ENCODE measurements around the gene PCDH8.

PCDH8 gene

GRCh38 chr13:52850396-52851136 is 2.1 kb upstream of the PCDH8 start:
- H2AFZ ChIP-seq (ENCODE audit: low read depth, low read length, severe bottlenecking) = no peak overlapping the region
- H3K27ac ChIP-seq (ENCODE audit: low read depth, low read length) = no peak overlapping the region
- no peaks in the 10 kb centered on the region for H4K20me1 ChIP-seq (ENCODE audit: low read depth, low read length)
- no peaks in the 10 kb centered on the region for H3K9me2 ChIP-seq (replicated peaks; ENCODE audit: insufficient read depth, low read length)
- no peak overlapping the region for H3K9ac ChIP-seq (ENCODE audit: low read length)
- no peak overlapping the region for H3K4me3 ChIP-seq (ENCODE audit: insufficient read depth, low read length, poor library complexity, severe bottlenecking)
- H3F3A ChIP-seq (ENCODE audit: insufficient read depth) = no peaks in the 10 kb centered on the region
- H3K27me3 ChIP-seq (ENCODE audit: low read length) = no peaks in the 10 kb centered on the region
- H3K36me3 ChIP-seq (ENCODE audit: low read length) = no peaks in the 10 kb centered on the region
- TF ChIP-seq EZH2phosphoT487 (conservative IDR thresholded peaks at IDR 0.05; ENCODE audit: low read length) = no peak
- TF ChIP-seq CTCF (IDR thresholded peaks at IDR 0.05; ENCODE audit: insufficient read depth, low read length, poor library complexity, severe bottlenecking) = no peak
- H3K4me2 ChIP-seq (ENCODE audit: low read depth, low read length, poor library complexity, severe bottlenecking) = no peak overlapping the region
- H3K9me3 ChIP-seq (ENCODE audit: insufficient read depth, low read length) = no peaks in the 10 kb centered on the region
- no peaks in the 10 kb centered on the region for H3K79me2 ChIP-seq (ENCODE audit: insufficient read depth, low read length)

- no peaks in the 10 kb centered on the region for H3K36me3 ChIP-seq (ENCODE audit: low read length)
- no peak overlapping the region for H3K27ac ChIP-seq (ENCODE audit: low read depth, low read length)
- H3K27me3 ChIP-seq (ENCODE audit: low read length) = no peaks in the 10 kb centered on the region
- H3K9me3 ChIP-seq (ENCODE audit: insufficient read depth, low read length) = no peaks in the 10 kb centered on the region
- H3K9ac ChIP-seq (ENCODE audit: low read length) = no peak overlapping the region
- H3K4me2 ChIP-seq (ENCODE audit: low read depth, low read length, poor library complexity, severe bottlenecking) = no peak overlapping the region
- H3K4me3 ChIP-seq (ENCODE audit: insufficient read depth, low read length, poor library complexity, severe bottlenecking) = no peak overlapping the region
- H3K9me2 ChIP-seq (replicated peaks; ENCODE audit: insufficient read depth, low read length) = no peaks in the 10 kb centered on the region
- no peaks in the 10 kb centered on the region for H3K79me2 ChIP-seq (ENCODE audit: insufficient read depth, low read length)
- no peaks in the 10 kb centered on the region for H4K20me1 ChIP-seq (ENCODE audit: low read depth, low read length)
- H3F3A ChIP-seq (ENCODE audit: insufficient read depth) = no peaks in the 10 kb centered on the region
- no peak overlapping the region for H2AFZ ChIP-seq (ENCODE audit: low read depth, low read length, severe bottlenecking)
- no peak for TF ChIP-seq CTCF (IDR thresholded peaks at IDR 0.05; ENCODE audit: insufficient read depth, low read length, poor library complexity, severe bottlenecking)
- TF ChIP-seq EZH2phosphoT487 (conservative IDR thresholded peaks at IDR 0.05; ENCODE audit: low read length) = no peak
These were observed 1.6 kb upstream of the PCDH8 start for GRCh38 chr13:52850072-52850395.

- no peak overlapping the region for H2AFZ ChIP-seq (ENCODE audit: low read depth, low read length, severe bottlenecking)
- H3K36me3 ChIP-seq (ENCODE audit: low read length) = no peaks in the 10 kb centered on the region
- TF ChIP-seq EZH2phosphoT487 (conservative IDR thresholded peaks at IDR 0.05; ENCODE audit: low read length) (no peak), CTCF (IDR thresholded peaks at IDR 0.05; ENCODE audit: insufficient read depth, low read length, poor library complexity, severe bottlenecking) (no peak)
- H3K27me3 ChIP-seq (ENCODE audit: low read length) = no peaks in the 10 kb centered on the region
- no peaks in the 10 kb centered on the region for H3K9me2 ChIP-seq (replicated peaks; ENCODE audit: insufficient read depth, low read length)
- H3K27ac ChIP-seq (ENCODE audit: low read depth, low read length) = no peak overlapping the region
- H3K9ac ChIP-seq (ENCODE audit: low read length) = no peak overlapping the region
- H3K4me2 ChIP-seq (ENCODE audit: low read depth, low read length, poor library complexity, severe bottlenecking) = no peak overlapping the region
- no peaks in the 10 kb centered on the region for H3F3A ChIP-seq (ENCODE audit: insufficient read depth)
- no peaks in the 10 kb centered on the region for H4K20me1 ChIP-seq (ENCODE audit: low read depth, low read length)
- H3K79me2 ChIP-seq (ENCODE audit: insufficient read depth, low read length) = no peaks in the 10 kb centered on the region
- no peaks in the 10 kb centered on the region for H3K9me3 ChIP-seq (ENCODE audit: insufficient read depth, low read length)
- H3K4me3 ChIP-seq (ENCODE audit: insufficient read depth, low read length, poor library complexity, severe bottlenecking) = no peak overlapping the region
These were observed 1.0 kb upstream of the PCDH8 start for GRCh38 chr13:52849291-52850071.

Measured in SU-DHL-6 (cell line).